ENCODE results near the gene TBC1D22A. TPM values are rescaled to one million over a fixed set of nuclear protein-coding genes. Genes with fewer than 3 reads are reported as not detected.

The TBC1D22A gene
- total and polyA plus RNA-seq, 9 donors: 12.5 to 25.6 (median 18.5) TPM

- H3K36me3 ChIP-seq: no peaks in the 10 kb centered on the region
- 86 to 94% (median 91%) methylated on average over 7 of the region's 7 CpGs for WGBS, 3 donors
- H3K27me3 ChIP-seq: no peaks in the 10 kb centered on the region
- H3K27ac ChIP-seq: no peak overlapping the region
- no peak for DNase-seq
- no peaks in the 10 kb centered on the region for H3K9me3 ChIP-seq
- no peak for TF ChIP-seq EP300 (IDR thresholded peaks at IDR 0.05)
- no peak for TF ChIP-seq CTCF (IDR thresholded peaks at IDR 0.05)
- no peak for TF ChIP-seq POLR2A (IDR thresholded peaks at IDR 0.05)
- intact Hi-C loops (cut with DNase I): no loop called here
- H3K4me1 ChIP-seq (ENCODE audit: insufficient read depth): no peaks in the 10 kb centered on the region
- no peak overlapping the region for H3K4me3 ChIP-seq
These were observed 114.0 kb downstream of the TBC1D22A start for GRCh38 chr22:46876357-46876934.

GRCh38 chr22:46878191-46878948 lies 115.9 kb downstream of the TBC1D22A start:
- H3K36me3 ChIP-seq: no peaks in the 10 kb centered on the region
- no peak overlapping the region for H3K27ac ChIP-seq
- H3K9me3 ChIP-seq: no peaks in the 10 kb centered on the region
- DNase-seq: no peak
- WGBS, 3 donors: 74 to 79% (median 77%) methylated on average over 11 of the region's 11 CpGs
- H3K27me3 ChIP-seq: no peaks in the 10 kb centered on the region
- no peak for TF ChIP-seq POLR2A (IDR thresholded peaks at IDR 0.05)
- no peak for TF ChIP-seq EP300 (IDR thresholded peaks at IDR 0.05)
- TF ChIP-seq CTCF (IDR thresholded peaks at IDR 0.05): no peak
- no peaks in the 10 kb centered on the region for H3K4me1 ChIP-seq (ENCODE audit: insufficient read depth)
- intact Hi-C loops (cut with DNase I): no loop called here
- H3K4me3 ChIP-seq: no peak overlapping the region

GRCh38 chr22:46879083-46879482 lies 116.6 kb downstream of the TBC1D22A start:
- H3K27me3 ChIP-seq: no peaks in the 10 kb centered on the region
- no peak overlapping the region for H3K27ac ChIP-seq
- no peak for DNase-seq
- intact Hi-C loops (cut with DNase I): no loop called here
- H3K4me1 ChIP-seq (ENCODE audit: insufficient read depth): no peaks in the 10 kb centered on the region
- TF ChIP-seq EP300 (IDR thresholded peaks at IDR 0.05) (no peak), CTCF (IDR thresholded peaks at IDR 0.05) (no peak), POLR2A (IDR thresholded peaks at IDR 0.05) (no peak)
- WGBS, 3 donors: 66 to 76% (median 71%) methylated on average over 7 of the region's 7 CpGs
- H3K9me3 ChIP-seq: no peaks in the 10 kb centered on the region
- H3K4me3 ChIP-seq: no peak overlapping the region
- no peaks in the 10 kb centered on the region for H3K36me3 ChIP-seq

- intact Hi-C loops (cut with DNase I): no loop called here
- Histone ChIP-seq H3K27me3 (no peaks in the 10 kb centered on the region), H3K4me1 (ENCODE audit: insufficient read depth) (no peaks in the 10 kb centered on the region), H3K4me3 (no peak overlapping the region), H3K9me3 (no peaks in the 10 kb centered on the region), H3K27ac (no peak overlapping the region), H3K36me3 (no peaks in the 10 kb centered on the region)
- no peak for DNase-seq
- TF ChIP-seq POLR2A (IDR thresholded peaks at IDR 0.05): no peak
- TF ChIP-seq EP300 (IDR thresholded peaks at IDR 0.05): no peak
- TF ChIP-seq CTCF (IDR thresholded peaks at IDR 0.05): no peak
- 91 to 97% (median 95%) methylated on average over 11 of the region's 11 CpGs for WGBS, 3 donors
These were observed 119.1 kb downstream of the TBC1D22A start for GRCh38 chr22:46881373-46882118.

Data from ovary (tissue), 9 donors.